Measurements from ENCODE around the gene NDOR1. TPM values are rescaled to one million over a fixed set of nuclear protein-coding genes. Genes with fewer than 3 reads are reported as not detected.

NDOR1 gene
- total RNA-seq, 4 donors from 2014 or later: 9.0 to 16.6 (median 15.4) TPM

- peaks cover 7 to 26% of the 10 kb centered on the region in 2 donors for H3K4me1 ChIP-seq
- no peak for DNase-seq
- peaks cover 31% of the 10 kb centered on the region for H3K27me3 ChIP-seq
- no peak for TF ChIP-seq POLR2A (IDR thresholded peaks at IDR 0.05)
- WGBS, 2 donors: 0 to 2% methylated on average over 1 to 10 of the region's 36 CpGs
- H3K27ac ChIP-seq: no peak overlapping the region
- H3K9me3 ChIP-seq: no peaks in the 10 kb centered on the region
- intact Hi-C loops (cut with DNase I): no loop called here
- no peaks in the 10 kb centered on the region for H3K36me3 ChIP-seq
- peak overlapping the region in 1 of 3 donors; percentile 17 for H3K4me3 ChIP-seq (replicated peaks in 1 of 3)
Measured at GRCh38 chr9:137168573-137168903, 37.0 kb upstream of the NDOR1 start.

GRCh38 chr9:137168904-137169856 is 36.3 kb upstream of the NDOR1 start:
- peaks cover 7 to 26% of the 10 kb centered on the region in 2 donors for H3K4me1 ChIP-seq
- WGBS, 2 donors: 2 to 3% methylated on average over 7 to 13 of the region's 124 CpGs
- no peak overlapping the region for H3K27ac ChIP-seq
- DNase-seq: no peak
- H3K4me3 ChIP-seq (replicated peaks in 1 of 3): peak overlapping the region in 1 of 3 donors; percentile 17
- TF ChIP-seq POLR2A (IDR thresholded peaks at IDR 0.05): no peak
- TF ChIP-seq, protein P1, sequence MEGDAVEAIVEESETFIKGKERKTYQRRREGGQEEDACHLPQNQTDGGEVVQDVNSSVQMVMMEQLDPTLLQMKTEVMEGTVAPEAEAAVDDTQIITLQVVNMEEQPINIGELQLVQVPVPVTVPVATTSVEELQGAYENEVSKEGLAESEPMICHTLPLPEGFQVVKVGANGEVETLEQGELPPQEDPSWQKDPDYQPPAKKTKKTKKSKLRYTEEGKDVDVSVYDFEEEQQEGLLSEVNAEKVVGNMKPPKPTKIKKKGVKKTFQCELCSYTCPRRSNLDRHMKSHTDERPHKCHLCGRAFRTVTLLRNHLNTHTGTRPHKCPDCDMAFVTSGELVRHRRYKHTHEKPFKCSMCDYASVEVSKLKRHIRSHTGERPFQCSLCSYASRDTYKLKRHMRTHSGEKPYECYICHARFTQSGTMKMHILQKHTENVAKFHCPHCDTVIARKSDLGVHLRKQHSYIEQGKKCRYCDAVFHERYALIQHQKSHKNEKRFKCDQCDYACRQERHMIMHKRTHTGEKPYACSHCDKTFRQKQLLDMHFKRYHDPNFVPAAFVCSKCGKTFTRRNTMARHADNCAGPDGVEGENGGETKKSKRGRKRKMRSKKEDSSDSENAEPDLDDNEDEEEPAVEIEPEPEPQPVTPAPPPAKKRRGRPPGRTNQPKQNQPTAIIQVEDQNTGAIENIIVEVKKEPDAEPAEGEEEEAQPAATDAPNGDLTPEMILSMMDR (IDR thresholded peaks at IDR 0.05): no peak
- H3K9me3 ChIP-seq: no peaks in the 10 kb centered on the region
- H3K27me3 ChIP-seq: peaks cover 27% of the 10 kb centered on the region
- no peaks in the 10 kb centered on the region for H3K36me3 ChIP-seq
- intact Hi-C loops (cut with DNase I): no loop called here

DNA sequence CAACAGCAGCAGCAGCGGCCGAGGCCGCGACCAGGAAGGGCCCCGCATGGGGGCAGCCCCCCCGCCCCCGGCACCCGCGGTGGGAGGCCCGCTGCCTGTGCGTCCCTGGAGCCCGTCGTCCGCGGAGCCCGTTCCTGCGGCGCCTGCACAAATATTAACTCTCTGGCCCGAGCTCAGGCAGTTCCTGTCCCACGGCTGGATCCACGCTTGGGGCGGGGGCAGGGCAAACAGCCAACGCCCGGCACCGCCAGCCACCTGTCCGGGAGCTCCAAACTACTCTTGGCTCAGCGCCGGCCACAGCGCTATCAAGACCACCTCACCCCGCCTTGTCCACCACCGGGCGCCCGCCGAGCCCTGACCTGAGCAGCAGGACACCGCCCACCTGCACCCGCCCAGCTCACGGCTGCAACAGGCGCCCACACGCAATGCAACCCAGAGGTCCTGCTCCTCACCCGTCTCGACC is 35.6 kb upstream of the NDOR1 start, which contains the start of gene LRRC26:
Gene LRRC26 (minus strand): TSS at position 156 of the 463 bp plus-strand sequence. CDS start 108 bp downstream, at position 48.
- no peaks in the 10 kb centered on the region for H3K36me3 ChIP-seq
- WGBS, 2 donors: 13 to 18% methylated on average over 6 to 15 of the region's 41 CpGs
- intact Hi-C loops (cut with DNase I): no loop called here
- TF ChIP-seq, protein P1 (IDR thresholded peaks at IDR 0.05): no peak
- no peak for TF ChIP-seq POLR2A (IDR thresholded peaks at IDR 0.05)
- no peaks in the 10 kb centered on the region for H3K9me3 ChIP-seq
- H3K4me1 ChIP-seq: peaks cover 7 to 26% of the 10 kb centered on the region in 2 donors
- no peak within 1 kb of the TSS for H3K27ac ChIP-seq
- no peak for DNase-seq
- peaks cover 24% of the 10 kb centered on the region for H3K27me3 ChIP-seq
- no peak within 1 kb of the TSS for H3K4me3 ChIP-seq (replicated peaks in 1 of 3)

GRCh38 chr9:137170486-137171148 is 34.9 kb upstream of the NDOR1 start:
- TF ChIP-seq, protein P1 (IDR thresholded peaks at IDR 0.05): no peak
- TF ChIP-seq POLR2A (IDR thresholded peaks at IDR 0.05): no peak
- no peak overlapping the region for H3K4me3 ChIP-seq (replicated peaks in 1 of 3)
- H3K4me1 ChIP-seq: peaks cover 7 to 26% of the 10 kb centered on the region in 2 donors
- H3K27me3 ChIP-seq: peaks cover 20% of the 10 kb centered on the region
- DNase-seq: no peak
- no peaks in the 10 kb centered on the region for H3K36me3 ChIP-seq
- intact Hi-C loops (cut with DNase I): no loop called here
- WGBS, 2 donors: 28 to 34% methylated on average over 11 of the region's 14 CpGs
- H3K27ac ChIP-seq: no peak overlapping the region
- no peaks in the 10 kb centered on the region for H3K9me3 ChIP-seq

GRCh38 chr9:137171149-137171900 is 34.2 kb upstream of the NDOR1 start:
- intact Hi-C loops (cut with DNase I): no loop called here
- no peak for DNase-seq
- WGBS, 2 donors: 78 to 81% methylated on average over 8 to 12 of the region's 22 CpGs
- no peak overlapping the region for H3K27ac ChIP-seq
- H3K4me3 ChIP-seq (replicated peaks in 1 of 3): no peak overlapping the region
- H3K27me3 ChIP-seq: peaks cover 13% of the 10 kb centered on the region
- no peak for TF ChIP-seq POLR2A (IDR thresholded peaks at IDR 0.05)
- TF ChIP-seq, protein P1 (IDR thresholded peaks at IDR 0.05): no peak
- H3K36me3 ChIP-seq: no peaks in the 10 kb centered on the region
- H3K9me3 ChIP-seq: no peaks in the 10 kb centered on the region
- peaks cover 7 to 26% of the 10 kb centered on the region in 2 donors for H3K4me1 ChIP-seq

Measured in thyroid gland (tissue), 4 donors.